HepG2 (cell line): ENCODE results near the gene ZNF514. TPM values are rescaled to one million over a fixed set of nuclear protein-coding genes. Genes with fewer than 3 reads are reported as not detected.

Source experiments
- ATAC-seq: fragments of 200-7000 bp; cut with Tn5 transposase; 3 replicates; pipeline ENCODE4 v1.9.1; 2020; ENCODE audit warnings: mild to moderate bottlenecking, moderate library complexity
- BruUV-seq: library from RNA; stranded (reverse); fragments of 400-500 nt; replicated peaks from 2 replicates; lab custom pipeline; 2021; lab: Mats Ljungman, UMichigan
- CTCF ChIA-PET: fragments of 300-600 bp; formaldehyde crosslinking; extraction: SDS; loops from one replicate; lab custom pipeline; 2021; ENCODE audit warnings: low total read pairs, inconsistent platforms, low intra/inter-chr PET ratio; lab: Yijun Ruan, JAX
- POLR2A ChIA-PET: fragments of 350-600 bp; sonication (Branson Sonifier 250); formaldehyde crosslinking; loops from one replicate; lab custom pipeline; 2020; ENCODE audit warnings: antibody characterized with exemption, inconsistent platforms; lab: Yijun Ruan, JAX
- DNase-seq: peaks from one replicate; pipeline ENCODE4 v3.0.0-alpha.2; 2015; ENCODE audit warnings: low spot score
- FAIRE-seq: peaks from 3 replicates; lab custom pipeline; 2011; peaks lifted over from hg19 to GRCh38; lab: Jason Lieb, UNC
- H2AFZ ChIP-seq: one replicate; pipeline ENCODE4 v1.6.1; 2011; ENCODE audit warnings: low read length, inconsistent platforms
- H3K27ac ChIP-seq: fragments of 300-600 bp; 3 replicates; pipeline ENCODE4 v1.8.0; 2011; ENCODE audit warnings: mixed run types, mild to moderate bottlenecking, mixed read lengths, low read length, inconsistent platforms; ENCODE audit not compliant: insufficient read depth; ENCODE audit errors: extremely low read length
- H3K27me3 ChIP-seq, 2 experiments: fragments of 200-600 bp in 1 of 2; 2 replicates in 1 of 2; 3 replicates in 1 of 2; pipeline versions ENCODE4 v1.6.0 to v1.8.0; 2011; ENCODE audit warnings: low read length in 2 of 2, mild to moderate bottlenecking in 2 of 2, moderate library complexity in 2 of 2, inconsistent platforms in 1 of 2; ENCODE audit not compliant: insufficient read depth in 2 of 2, control insufficient read depth in 1 of 2
- H3K36me3 ChIP-seq, 2 experiments: fragments of 200-600 bp in 1 of 2; replicated peaks in 1 of 2; 2 replicates in 1 of 2; 3 replicates in 1 of 2; pipeline versions ENCODE4 v1.5.1 to v1.8.0; 2011; ENCODE audit warnings: low read length in 2 of 2, inconsistent platforms in 1 of 2; ENCODE audit not compliant: insufficient read depth in 2 of 2, control insufficient read depth in 1 of 2
- H3K4me1 ChIP-seq: 2 replicates; pipeline ENCODE4 v1.5.1; 2012; ENCODE audit warnings: low read length, inconsistent platforms; ENCODE audit not compliant: insufficient read depth
- H3K4me2 ChIP-seq: 2 replicates; pipeline ENCODE4 v1.6.0; 2011; ENCODE audit warnings: low read depth, low read length, inconsistent platforms
- H3K4me3 ChIP-seq, 3 experiments: fragments of 200-600 bp in 1 of 3; sonication (generic), shearing (Covaris generic) in 1 of 3; replicated peaks in 1 of 3; 2 replicates each; pipeline ENCODE4 v1.5.1; 2011 to 2016; ENCODE audit warnings: low read length in 3 of 3, inconsistent platforms in 2 of 3, low read depth in 2 of 3, mild to moderate bottlenecking in 2 of 3, control low read depth in 1 of 3, mixed read lengths in 1 of 3; ENCODE audit not compliant: insufficient read depth in 1 of 3
- H3K79me2 ChIP-seq: one replicate; pipeline ENCODE4 v1.6.1; 2011; ENCODE audit warnings: low read length, inconsistent platforms; ENCODE audit not compliant: insufficient read depth
- H3K9ac ChIP-seq: 2 replicates; pipeline ENCODE4 v1.6.0; 2011; ENCODE audit warnings: mild to moderate bottlenecking, low read depth, low read length, inconsistent platforms; ENCODE audit not compliant: insufficient read depth
- H3K9me3 ChIP-seq: 2 replicates; pipeline ENCODE4 v1.5.1; 2012; ENCODE audit warnings: mild to moderate bottlenecking, low read length
- H4K20me1 ChIP-seq: 2 replicates; pipeline ENCODE4 v1.6.0; 2011; ENCODE audit warnings: inconsistent platforms, mild to moderate bottlenecking, low read length, moderate library complexity; ENCODE audit not compliant: insufficient read depth
- BHLHE40 ChIP-seq: IDR thresholded peaks from 2 replicates; pipeline ENCODE4 v1.6.1; 2011; ENCODE audit warnings: low read length, improper control_type of control experiment
- IRF2 ChIP-seq: IDR thresholded peaks from 2 replicates; pipeline ENCODE4 v1.6.1; 2018; ENCODE audit warnings: missing genetic modification reagents, missing compliant biosample characterization
- KDM4B ChIP-seq: sonication (generic); formaldehyde crosslinking; IDR thresholded peaks from 2 replicates; pipeline ENCODE4 v1.4.0; 2020; ENCODE audit warnings: missing genetic modification reagents
- MEIS2 ChIP-seq: sonication (generic); formaldehyde crosslinking; IDR thresholded peaks from 2 replicates; pipeline ENCODE4 v1.9.0; 2021; ENCODE audit warnings: mild to moderate bottlenecking, missing genetic modification reagents
- SP2 ChIP-seq: sonication (generic); formaldehyde crosslinking; IDR thresholded peaks from 2 replicates; pipeline ENCODE4 v1.5.1; 2020; ENCODE audit warnings: mild to moderate bottlenecking, missing genetic modification reagents
- THAP11 ChIP-seq: IDR thresholded peaks from 2 replicates; pipeline ENCODE4 v1.6.1; 2016; ENCODE audit warnings: missing biosample characterization, missing genetic modification reagents
- ZC3H4 ChIP-seq: sonication (generic); formaldehyde crosslinking; IDR thresholded peaks from 2 replicates; pipeline ENCODE4 v1.4.0; 2020; ENCODE audit warnings: missing genetic modification reagents, borderline replicate concordance
- ZNF274 ChIP-seq: sonication (generic); formaldehyde crosslinking; IDR thresholded peaks from 2 replicates; pipeline ENCODE4 v1.5.1; 2020; ENCODE audit warnings: mild to moderate bottlenecking, missing genetic modification reagents
- ZNF572 ChIP-seq: sonication (generic); formaldehyde crosslinking; IDR thresholded peaks from 2 replicates; pipeline ENCODE4 v1.5.1; 2020; ENCODE audit warnings: mild to moderate bottlenecking, missing genetic modification reagents
- ZNF788 ChIP-seq: sonication (generic); formaldehyde crosslinking; IDR thresholded peaks from 2 replicates; pipeline ENCODE4 v1.5.0; 2020; ENCODE audit warnings: mild to moderate bottlenecking, missing genetic modification reagents, borderline replicate concordance
- WGBS: methylation state at CpG from one replicate; pipeline ENCODE4 v1.1.6; 2017; ENCODE audit warnings: low lambda C conversion rate; 5-methylcytosine and 5-hydroxymethylcytosine counted together
- in situ Hi-C: cut with HindIII; loops from 2 replicates; pipeline ENCODE4 v1.10.0; 2017; ENCODE audit warnings: low pct_unique_long_range_greater_than_20kb; ENCODE audit not compliant: extremely low pct_ligation_motif_present
- intact Hi-C: fragments of 100-400 bp; cut with micrococcal nuclease; formaldehyde crosslinking; loops from one replicate; pipeline ENCODE4 v1.10.0; 2022; ENCODE audit not compliant: unreplicated experiment
- polyA plus RNA-seq, 8 experiments: library from polyadenylated mRNA; depleted of rRNA in 3 of 8; stranded (reverse) in 7 of 8; unstranded in 1 of 8; fragments of >200 nt; fragmentation: Illumina TruSeq in 4 of 8; extraction: Trizol in 4 of 8; gene quantifications; 2 replicates each; pipeline versions ENCODE4 v1.2.1 to v1.2.3, GENCODE V29; 2011 to 2016; ENCODE audit warnings: low read depth in 4 of 8, missing spikeins in 1 of 8, mixed read lengths in 1 of 8; ENCODE audit not compliant: insufficient read depth in 1 of 8
- total RNA-seq, 5 experiments: library from RNA; depleted of rRNA; stranded (reverse); fragments of >200 nt; fragmentation: Illumina TruSeq; extraction: Trizol; gene quantifications; 2 replicates each; pipeline ENCODE4 v1.2.3, GENCODE V29; 2016; ENCODE audit warnings: low read depth in 1 of 5

The ZNF514 gene
- total and polyA plus RNA-seq, 2 of the 13 experiments (the other 11 are each of a cell fraction or from before 2014, with no cell fraction given): 15.2 to 18.7 TPM

GRCh38 chr2:95158441-95158840 is 1.2 kb downstream of the ZNF514 start:
- in situ Hi-C loops (no loop called here), intact Hi-C loops (no loop called here)
- Histone ChIP-seq H3K27me3 (no peaks in the 10 kb centered on the region), H3K79me2 (no peaks in the 10 kb centered on the region), H3K4me2 (peak overlapping the region; percentile 94), H3K9me3 (no peaks in the 10 kb centered on the region), H4K20me1 (no peaks in the 10 kb centered on the region), H3K27ac (no peak overlapping the region), H3K36me3 (0 out of 5 replicates have a peak, but pooled peaks cover 0 to 4% of the 10 kb centered on the region in 2 experiments), H3K9ac (peak overlapping the region; percentile 81; the same call in 1 of the 2 replicates), H3K4me1 (peaks cover 25% of the 10 kb centered on the region), H3K4me3 (peak overlapping the region in 2 of 3 experiments; percentile 69 to 89; a peak in 3 of 6 replicates), H2AFZ (no peak overlapping the region)
- ChIA-PET CTCF (no interaction called here), POLR2A (interaction anchor here (1.5 to 1.6 kb wide), 2 partner anchors 35 to 36 kb away, joined by 4 to 11 read pairs; partner anchors contain the start of gene MRPS5)
- ATAC-seq (no peak), DNase-seq (no peak), FAIRE-seq (no peak)
- 94% methylated on average over 10 of the region's 10 CpGs for WGBS
- no TSS peak for BruUV-seq
- TF ChIP-seq THAP11 (CRISPR knock-in tag) (0 out of 2 replicates have a peak, but pooled peaks have one; percentile 1), ZNF788 (CRISPR knock-in tag) (peak; percentile 37; the same call in 1 of the 2 replicates), ZC3H4 (CRISPR knock-in tag) (no peak), ZNF572 (CRISPR knock-in tag) (0 out of 2 replicates have a peak, but pooled peaks have one; percentile 60), KDM4B (CRISPR knock-in tag) (no peak), BHLHE40 (no peak), MEIS2 (CRISPR knock-in tag) (no peak)

- no peaks in the 10 kb centered on the region for H3K27me3 ChIP-seq
- intact Hi-C loops (no loop called here), in situ Hi-C loops (no loop called here)
- BruUV-seq: TSS peak; percentile 22
- no peak overlapping the region for H2AFZ ChIP-seq
- H3K4me3 ChIP-seq: no peak overlapping the region
- no peaks in the 10 kb centered on the region for H4K20me1 ChIP-seq
- 91% methylated on average over 6 of the region's 6 CpGs for WGBS
- ATAC-seq: no peak
- H3K27ac ChIP-seq: no peak overlapping the region
- no peaks in the 10 kb centered on the region for H3K4me1 ChIP-seq
- peaks cover 87% of the 10 kb centered on the region for H3K9me3 ChIP-seq
- no peaks in the 10 kb centered on the region for H3K79me2 ChIP-seq
- CTCF ChIA-PET: no interaction called here
- no peak for DNase-seq
- TF ChIP-seq SP2 (CRISPR knock-in tag): no peak
- no peak for TF ChIP-seq IRF2 (CRISPR knock-in tag)
- peak; percentile 100 for TF ChIP-seq ZNF274 (CRISPR knock-in tag)
- H3K36me3 ChIP-seq: peaks cover 13 to 40% of the 10 kb centered on the region in 2 experiments
- no peak overlapping the region for H3K9ac ChIP-seq
- H3K4me2 ChIP-seq: no peak overlapping the region
- no peak for FAIRE-seq
- POLR2A ChIA-PET: no interaction called here
Measured at GRCh38 chr2:95149397-95149984, 10.2 kb downstream of the ZNF514 start.
